ENCODE measurements around the gene GTPBP1.

DNA sequence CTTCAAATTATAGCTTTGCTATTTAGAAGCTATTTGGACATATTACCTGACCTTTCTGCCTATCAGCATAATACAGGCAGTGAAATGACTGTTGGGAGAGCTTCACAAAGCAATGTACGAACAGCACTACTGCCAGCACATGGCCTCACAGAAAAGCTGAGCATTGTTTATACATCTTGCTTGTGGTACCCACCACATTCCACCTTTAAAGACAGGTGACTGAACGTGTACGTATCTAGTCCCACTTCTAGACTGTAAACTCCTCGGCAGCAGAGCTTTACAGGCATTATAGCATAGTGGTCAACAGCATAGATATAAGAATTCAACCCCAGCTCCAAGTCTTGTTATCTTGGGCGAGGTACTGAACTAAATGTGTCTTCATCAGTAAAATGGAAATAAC is 6.6 kb upstream of the GTPBP1 start:
- TF ChIP-seq, protein P1, sequence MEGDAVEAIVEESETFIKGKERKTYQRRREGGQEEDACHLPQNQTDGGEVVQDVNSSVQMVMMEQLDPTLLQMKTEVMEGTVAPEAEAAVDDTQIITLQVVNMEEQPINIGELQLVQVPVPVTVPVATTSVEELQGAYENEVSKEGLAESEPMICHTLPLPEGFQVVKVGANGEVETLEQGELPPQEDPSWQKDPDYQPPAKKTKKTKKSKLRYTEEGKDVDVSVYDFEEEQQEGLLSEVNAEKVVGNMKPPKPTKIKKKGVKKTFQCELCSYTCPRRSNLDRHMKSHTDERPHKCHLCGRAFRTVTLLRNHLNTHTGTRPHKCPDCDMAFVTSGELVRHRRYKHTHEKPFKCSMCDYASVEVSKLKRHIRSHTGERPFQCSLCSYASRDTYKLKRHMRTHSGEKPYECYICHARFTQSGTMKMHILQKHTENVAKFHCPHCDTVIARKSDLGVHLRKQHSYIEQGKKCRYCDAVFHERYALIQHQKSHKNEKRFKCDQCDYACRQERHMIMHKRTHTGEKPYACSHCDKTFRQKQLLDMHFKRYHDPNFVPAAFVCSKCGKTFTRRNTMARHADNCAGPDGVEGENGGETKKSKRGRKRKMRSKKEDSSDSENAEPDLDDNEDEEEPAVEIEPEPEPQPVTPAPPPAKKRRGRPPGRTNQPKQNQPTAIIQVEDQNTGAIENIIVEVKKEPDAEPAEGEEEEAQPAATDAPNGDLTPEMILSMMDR (conservative IDR thresholded peaks at IDR 0.05) = no peak
- no peak for TF ChIP-seq ZFX (IDR thresholded peaks at IDR 0.05)
